ENCODE measurements around the gene ATXN2. TPM values are rescaled to one million over a fixed set of nuclear protein-coding genes. Genes with fewer than 3 reads are reported as not detected.

The ATXN2 gene
- total and polyA plus RNA-seq, 4 donors, result 11.5 to 33.1 (median 22.1) TPM

GRCh38 chr12:111440152-111440551 lies 159.0 kb downstream of the ATXN2 start:
- 84% methylated on average over 8 of the region's 8 CpGs for WGBS
- Histone ChIP-seq H3K4me1 (ENCODE audit: control insufficient read depth in 4 of 4, insufficient read depth in 4 of 4, low read length in 3 of 4) (peaks cover 11 to 36% (median 21%) of the 10 kb centered on the region in 4 donors), H3K9me3 (ENCODE audit: control insufficient read depth in 4 of 4, low read length in 3 of 4) (no peaks in the 10 kb centered on the region), H3K4me3 (ENCODE audit: low read depth in 1 of 3, low read length in 3 of 3) (no peak overlapping the region), H3K27me3 (ENCODE audit: control insufficient read depth in 4 of 4, insufficient read depth in 4 of 4, low read length in 3 of 4) (no peaks in the 10 kb centered on the region), H3K36me3 (ENCODE audit: control insufficient read depth in 4 of 4, insufficient read depth in 3 of 4, low read depth in 1 of 4, low read length in 3 of 4) (peaks cover 0 to 2% (median 0%) of the 10 kb centered on the region in 4 donors), H3K27ac (ENCODE audit: low read depth in 1 of 2, low read length in 2 of 2) (peak overlapping the region in 1 of 2 donors; percentile 46), H3K9ac (ENCODE audit: low read depth in 1 of 2, low read length in 2 of 2) (no peak overlapping the region)
- no peak for DNase-seq (ENCODE audit: low spot score)
- TF ChIP-seq FOXA1 (IDR thresholded peaks at IDR 0.05), result no peak
- no peak for TF ChIP-seq NR2F2 (IDR thresholded peaks at IDR 0.05)
- no peak for TF ChIP-seq EGR1 (IDR thresholded peaks at IDR 0.05; ENCODE audit: low read depth in 2 of 2)
- no peak for TF ChIP-seq CTCF (IDR thresholded peaks at IDR 0.05; ENCODE audit: low read depth, low read length, missing input control)
- no peak for TF ChIP-seq RXRA (IDR thresholded peaks at IDR 0.05)
- no peak for TF ChIP-seq RAD21 (IDR thresholded peaks at IDR 0.05)
- TF ChIP-seq FOXA2 (IDR thresholded peaks at IDR 0.05), result no peak
- no peak for TF ChIP-seq YY1 (IDR thresholded peaks at IDR 0.05)
- no peak for TF ChIP-seq JUND (IDR thresholded peaks at IDR 0.05)
- TF ChIP-seq GABPA (IDR thresholded peaks at IDR 0.05 in 1 of 2, conservative IDR thresholded peaks at IDR 0.05 in 1 of 2), result no peak
- no peak for TF ChIP-seq HNF4G (IDR thresholded peaks at IDR 0.05)
- TF ChIP-seq SP1 (IDR thresholded peaks at IDR 0.05), result no peak
- no peak for TF ChIP-seq TAF1 (conservative IDR thresholded peaks at IDR 0.05)
- TF ChIP-seq HNF4A (conservative IDR thresholded peaks at IDR 0.05), result no peak
- no peak for TF ChIP-seq ZBTB33 (IDR thresholded peaks at IDR 0.05)
- TF ChIP-seq ATF3 (IDR thresholded peaks at IDR 0.05), result no peak
- TF ChIP-seq MAX (IDR thresholded peaks at IDR 0.05), result no peak
- TF ChIP-seq REST (IDR thresholded peaks at IDR 0.05), result no peak

All from liver (tissue), 9 donors.